DOHH2 (cell line): ENCODE data around the gene CCSER2.
"Not testable (repeated sequence)": the region's sequence is repeated elsewhere in the genome, so short reads cannot be mapped to it uniquely, and the experiment has no call there.

Experiments
- EZH2phosphoT487 ChIP-seq: fragments of 200-600 bp; sonication (generic); IDR thresholded peaks from 2 replicates; pipeline ENCODE4 v1.6.1; 2017; ENCODE audit warnings: borderline replicate concordance, mild to moderate bottlenecking, antibody characterized with exemption, low read length, moderate library complexity, mixed read lengths
- TF ChIP-seq, protein P1 (sequence below): fragments of 200-600 bp; sonication (generic); IDR thresholded peaks from one replicate; pipeline ENCODE4 v1.5.1; 2014; ENCODE audit warnings: antibody characterized with exemption, mild to moderate bottlenecking, low read depth, low read length; ENCODE audit not compliant: poor library complexity, severe bottlenecking

DNA sequence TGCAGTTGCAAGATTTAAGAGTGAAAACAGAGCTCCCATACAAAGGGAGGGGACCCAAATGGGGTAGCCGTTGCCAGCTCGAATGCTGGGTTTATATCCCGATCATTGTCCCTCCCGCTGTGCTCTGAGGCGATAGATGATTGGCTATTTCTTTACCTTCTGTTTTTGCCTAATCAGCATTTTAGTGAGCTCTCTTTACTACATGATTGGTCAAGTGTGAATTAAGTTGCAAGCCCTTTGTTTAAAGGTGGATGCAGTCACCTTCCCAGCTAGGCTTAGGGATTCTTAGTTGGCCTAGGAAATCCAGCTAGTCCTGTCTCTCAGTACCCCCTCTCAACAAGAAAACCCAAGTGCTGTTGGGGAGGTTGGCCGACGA is 197.4 kb downstream of the CCSER2 start:
- TF ChIP-seq, protein P1, sequence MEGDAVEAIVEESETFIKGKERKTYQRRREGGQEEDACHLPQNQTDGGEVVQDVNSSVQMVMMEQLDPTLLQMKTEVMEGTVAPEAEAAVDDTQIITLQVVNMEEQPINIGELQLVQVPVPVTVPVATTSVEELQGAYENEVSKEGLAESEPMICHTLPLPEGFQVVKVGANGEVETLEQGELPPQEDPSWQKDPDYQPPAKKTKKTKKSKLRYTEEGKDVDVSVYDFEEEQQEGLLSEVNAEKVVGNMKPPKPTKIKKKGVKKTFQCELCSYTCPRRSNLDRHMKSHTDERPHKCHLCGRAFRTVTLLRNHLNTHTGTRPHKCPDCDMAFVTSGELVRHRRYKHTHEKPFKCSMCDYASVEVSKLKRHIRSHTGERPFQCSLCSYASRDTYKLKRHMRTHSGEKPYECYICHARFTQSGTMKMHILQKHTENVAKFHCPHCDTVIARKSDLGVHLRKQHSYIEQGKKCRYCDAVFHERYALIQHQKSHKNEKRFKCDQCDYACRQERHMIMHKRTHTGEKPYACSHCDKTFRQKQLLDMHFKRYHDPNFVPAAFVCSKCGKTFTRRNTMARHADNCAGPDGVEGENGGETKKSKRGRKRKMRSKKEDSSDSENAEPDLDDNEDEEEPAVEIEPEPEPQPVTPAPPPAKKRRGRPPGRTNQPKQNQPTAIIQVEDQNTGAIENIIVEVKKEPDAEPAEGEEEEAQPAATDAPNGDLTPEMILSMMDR: not testable (repeated sequence)
- TF ChIP-seq EZH2phosphoT487: not testable (repeated sequence)
